K562 (cell line): ENCODE measurements around the gene METAP1. TPM values are rescaled to one million over a fixed set of nuclear protein-coding genes. Genes with fewer than 3 reads are reported as not detected.

ENCODE experiments used
- ATAC-seq: fragments of 200-7000 bp; cut with Tn5 transposase; 3 replicates; pipeline ENCODE4 v1.9.1; 2020; ENCODE audit warnings: moderate library complexity
- BruUV-seq: library from RNA; stranded (reverse); fragments of 400-500 nt; replicated peaks from 2 replicates; lab custom pipeline; 2021; lab: Mats Ljungman, UMichigan
- CTCF ChIA-PET: fragments of 300-600 bp; formaldehyde crosslinking; extraction: SDS; loops from one replicate; lab custom pipeline; 2021; ENCODE audit warnings: low intra/inter-chr PET ratio; lab: Yijun Ruan, JAX
- POLR2A ChIA-PET: fragments of 300-600, 350-650 bp; sonication (Branson Sonifier 250); formaldehyde crosslinking; extraction: SDS; loops from one replicate; lab custom pipeline; 2021; ENCODE audit warnings: antibody characterized with exemption, inconsistent platforms; lab: Yijun Ruan, JAX
- DNase-seq, 4 experiments: peaks; one replicate each; pipeline versions ENCODE4 v3.0.0 to v3.0.0-alpha.2; 2011 to 2018; ENCODE audit warnings: low spot score in 3 of 4, mixed read lengths in 3 of 4; ENCODE audit errors: extremely low read depth in 1 of 4
- FAIRE-seq: peaks from 2 replicates; lab custom pipeline; 2011; peaks lifted over from hg19 to GRCh38; lab: Jason Lieb, UNC
- H2AFZ ChIP-seq: 2 replicates; pipeline ENCODE4 v1.6.0; 2011; ENCODE audit warnings: low read depth, low read length, control low read depth, inconsistent platforms
- H3K27ac ChIP-seq: fragments of 200-600 bp; 3 replicates; pipeline ENCODE4 v1.8.0; 2011; ENCODE audit warnings: low read depth, mild to moderate bottlenecking, control low read depth, inconsistent platforms, low read length, moderate library complexity, mixed read lengths; ENCODE audit errors: extremely low read depth
- H3K27me3 ChIP-seq, 2 experiments: fragments of 300-600 bp in 1 of 2; 2 replicates in 1 of 2; 3 replicates in 1 of 2; pipeline versions ENCODE4 v1.6.0 to v1.8.0; 2011; ENCODE audit warnings: inconsistent platforms in 2 of 2, low read length in 2 of 2, mild to moderate bottlenecking in 1 of 2, mixed read lengths in 1 of 2, moderate library complexity in 1 of 2; ENCODE audit not compliant: control insufficient read depth in 2 of 2, insufficient read depth in 2 of 2
- H3K36me3 ChIP-seq: fragments of 300-600 bp; 3 replicates; pipeline ENCODE4 v1.8.0; 2011; ENCODE audit warnings: mild to moderate bottlenecking, low read length, inconsistent platforms; ENCODE audit not compliant: control insufficient read depth, insufficient read depth
- H3K4me1 ChIP-seq, 2 experiments: fragments of 200-600 bp in 1 of 2; replicated peaks in 1 of 2; 2 replicates in 1 of 2; 3 replicates in 1 of 2; pipeline versions ENCODE4 v1.5.1 to v1.8.0; 2011; ENCODE audit warnings: inconsistent platforms in 2 of 2, low read length in 2 of 2, mild to moderate bottlenecking in 1 of 2, mixed read lengths in 1 of 2, moderate library complexity in 1 of 2; ENCODE audit not compliant: control insufficient read depth in 2 of 2, insufficient read depth in 2 of 2
- H3K4me2 ChIP-seq: 2 replicates; pipeline ENCODE4 v1.6.1; 2011; ENCODE audit warnings: low read length, control low read depth, inconsistent platforms, mixed read lengths; ENCODE audit not compliant: insufficient read depth
- H3K4me3 ChIP-seq: fragments of 200-600 bp; sonication (generic), shearing (Covaris generic); 2 replicates; pipeline ENCODE4 v1.5.1; 2016; ENCODE audit warnings: control low read depth, inconsistent platforms
- H3K79me2 ChIP-seq: fragments of 200-600 bp; 3 replicates; pipeline ENCODE4 v1.8.0; 2011; ENCODE audit warnings: low read length, inconsistent platforms; ENCODE audit not compliant: control insufficient read depth, insufficient read depth
- H3K9ac ChIP-seq, 2 experiments: 2 replicates each; pipeline versions ENCODE4 v1.6.0 to v1.6.1; 2011; ENCODE audit warnings: low read depth in 2 of 2, low read length in 2 of 2, control low read depth in 1 of 2, inconsistent platforms in 1 of 2, mild to moderate bottlenecking in 1 of 2, mixed read lengths in 1 of 2; ENCODE audit not compliant: insufficient read depth in 1 of 2
- H3K9me1 ChIP-seq: one replicate; pipeline ENCODE4 v1.6.0; 2011; ENCODE audit warnings: inconsistent platforms, mild to moderate bottlenecking, low read length, moderate library complexity; ENCODE audit not compliant: control insufficient read depth, insufficient read depth
- H3K9me3 ChIP-seq: replicated peaks from 2 replicates; pipeline ENCODE4 v1.5.1; 2011; ENCODE audit warnings: low read depth, low read length, inconsistent platforms; ENCODE audit not compliant: control insufficient read depth, insufficient read depth
- H4K20me1 ChIP-seq: replicated peaks from 2 replicates; pipeline ENCODE4 v1.6.1; 2011; ENCODE audit warnings: low read length, inconsistent platforms, mixed read lengths; ENCODE audit not compliant: control insufficient read depth, insufficient read depth
- C11orf30 ChIP-seq: fragments of 450-650 bp; IDR thresholded peaks from 2 replicates; pipeline ENCODE4 v1.6.1; 2016; ENCODE audit warnings: low read depth, mild to moderate bottlenecking
- CEBPB ChIP-seq: fragments of 450-650 bp; IDR thresholded peaks from 2 replicates; pipeline ENCODE4 v1.6.1; 2016; ENCODE audit warnings: missing genetic modification characterization, missing compliant biosample characterization
- ESRRB ChIP-seq: fragments of 250-450 bp; sonication (Bioruptor Pico); IDR thresholded peaks from 2 replicates; pipeline ENCODE4 v1.5.0; 2020; ENCODE audit warnings: mild to moderate bottlenecking, moderate library complexity, borderline replicate concordance
- GABPB2 ChIP-seq: fragments of 250-450 bp; sonication (Bioruptor Pico); conservative IDR thresholded peaks from 2 replicates; pipeline ENCODE4 v1.5.1; 2021; ENCODE audit warnings: mild to moderate bottlenecking
- PML ChIP-seq: IDR thresholded peaks from 2 replicates; pipeline ENCODE4 v1.6.1; 2012; ENCODE audit warnings: low read length, inconsistent platforms
- TRIM24 ChIP-seq, 2 experiments: fragments of 450-650 bp; IDR thresholded peaks; 2 replicates each; pipeline ENCODE4 v1.6.1; 2016
- ZNF316 ChIP-seq: fragments of 450-650 bp; IDR thresholded peaks from 2 replicates; pipeline ENCODE4 v1.6.1; 2016
- ZNF324 ChIP-seq: fragments of 250-450 bp; sonication (Bioruptor Pico); IDR thresholded peaks from 2 replicates; pipeline ENCODE4 v1.4.0; 2020; ENCODE audit warnings: mild to moderate bottlenecking
- ZNF699 ChIP-seq: fragments of 250-450 bp; sonication (Bioruptor Pico); IDR thresholded peaks from 2 replicates; pipeline ENCODE4 v1.8.0; 2021; ENCODE audit warnings: mild to moderate bottlenecking, moderate library complexity; ENCODE audit not compliant: insufficient replicate concordance
- WGBS: fragments of 100-300 bp; shearing (Covaris generic); methylation state at CpG from one replicate; pipeline ENCODE4 v1.1.6; 2016; ENCODE audit warnings: low coverage, mixed read lengths; ENCODE audit not compliant: insufficient coverage; ENCODE audit errors: missing lambda C conversion rate; 5-methylcytosine and 5-hydroxymethylcytosine counted together
- in situ Hi-C: fragments of 300-500 bp; cut with MboI; formaldehyde crosslinking; loops from 4 replicates; pipeline ENCODE4 v1.15.0; 2018; ENCODE audit warnings: inconsistent platforms, mixed read lengths
- intact Hi-C: fragments of 100-400 bp; cut with micrococcal nuclease; formaldehyde crosslinking; loops from 2 replicates; pipeline ENCODE4 v1.14.2; 2022
- polyA plus RNA-seq, 8 experiments: library from polyadenylated mRNA; depleted of rRNA in 4 of 8; stranded (reverse) in 5 of 8; unstranded in 3 of 8; fragments of >200 nt; fragmentation: Nextera tagmentation in 2 of 8; fragmentation: Illumina TruSeq in 1 of 8; extraction: Ambion mirVana in 2 of 8; extraction: Trizol in 1 of 8; gene quantifications; 2 replicates each; pipeline versions ENCODE4 v1.2.1 to v1.2.3, GENCODE V29; 2011 to 2014; ENCODE audit warnings: inconsistent platforms in 1 of 8, missing spikeins in 1 of 8
- total RNA-seq, 7 experiments: library from RNA; depleted of rRNA in 6 of 7; stranded (reverse); fragments of >200 nt in 6 of 7; fragmentation: Illumina TruSeq in 2 of 7; extraction: Trizol in 2 of 7; gene quantifications; 2 replicates each; pipeline versions ENCODE4 v1.2.1 to v1.2.3, GENCODE V29; 2011 to 2021; ENCODE audit warnings: low replicate concordance in 1 of 7
- TF ChIP-seq, protein P1 (sequence below): fragments of 250-450 bp; sonication (Bioruptor Pico); IDR thresholded peaks from 2 replicates; pipeline ENCODE4 v1.9.0; 2021; ENCODE audit warnings: mild to moderate bottlenecking
- TF ChIP-seq, protein P2 (sequence below): fragments of 450-650 bp; IDR thresholded peaks from 2 replicates; pipeline ENCODE4 v1.6.1; 2018; ENCODE audit warnings: mild to moderate bottlenecking, low read depth; ENCODE audit not compliant: partially characterized antibody

The METAP1 gene
- total and polyA plus RNA-seq, 9 of the 15 experiments (the other 6 are each of a cell fraction or from before 2014, with no cell fraction given) = 31.4 to 77.6 (median 59.5) TPM

DNA sequence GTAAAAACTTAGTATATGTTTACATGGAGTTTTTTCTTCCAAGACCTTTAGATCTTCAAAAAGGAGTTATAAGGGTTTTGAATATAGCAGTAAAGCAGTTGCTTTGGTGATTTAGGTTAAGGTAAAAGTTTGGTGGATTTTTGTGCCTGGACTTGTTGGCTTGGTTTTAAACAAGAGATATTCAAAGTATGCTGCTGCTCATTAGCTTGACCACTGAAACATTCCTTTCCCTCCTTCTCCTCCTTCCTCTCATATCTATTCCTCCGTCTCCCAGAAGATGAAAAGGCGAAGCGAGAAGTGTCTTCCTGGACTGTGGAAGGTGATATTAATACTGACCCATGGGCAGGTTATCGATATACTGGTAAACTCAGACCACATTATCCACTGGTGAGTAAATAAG, 38.4 kb downstream of the METAP1 start:
- Histone ChIP-seq H4K20me1 (0 out of 2 replicates have a peak, but pooled peaks cover 4% of the 10 kb centered on the region), H3K4me1 (peaks cover 0 to 15% of the 10 kb centered on the region in 2 experiments; a peak in 2 of 5 replicates), H3K9ac (no peak overlapping the region), H3K9me1 (no peaks in the 10 kb centered on the region), H3K27ac (no peak overlapping the region), H3K4me2 (no peak overlapping the region), H3K9me3 (peaks cover 4% of the 10 kb centered on the region; the same call in 1 of the 2 replicates), H3K36me3 (peaks cover 63% of the 10 kb centered on the region), H3K4me3 (no peak overlapping the region), H3K27me3 (no peaks in the 10 kb centered on the region), H3K79me2 (peaks cover 60% of the 10 kb centered on the region), H2AFZ (no peak overlapping the region)
- intact Hi-C loops (no loop called here), in situ Hi-C loops (no loop called here)
- no TSS peak for BruUV-seq
- FAIRE-seq = no peak
- no peak for DNase-seq
- ChIA-PET POLR2A (no interaction called here), CTCF (no interaction called here)
- 93% methylated on average over 4 of the region's 4 CpGs for WGBS
- TF ChIP-seq CEBPB = no peak
- TF ChIP-seq ESRRB (CRISPR knock-in tag) = no peak
- TF ChIP-seq, protein P1, sequence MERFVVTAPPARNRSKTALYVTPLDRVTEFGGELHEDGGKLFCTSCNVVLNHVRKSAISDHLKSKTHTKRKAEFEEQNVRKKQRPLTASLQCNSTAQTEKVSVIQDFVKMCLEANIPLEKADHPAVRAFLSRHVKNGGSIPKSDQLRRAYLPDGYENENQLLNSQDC = no peak
- no peak for TF ChIP-seq PML
- ATAC-seq = no peak

DNA sequence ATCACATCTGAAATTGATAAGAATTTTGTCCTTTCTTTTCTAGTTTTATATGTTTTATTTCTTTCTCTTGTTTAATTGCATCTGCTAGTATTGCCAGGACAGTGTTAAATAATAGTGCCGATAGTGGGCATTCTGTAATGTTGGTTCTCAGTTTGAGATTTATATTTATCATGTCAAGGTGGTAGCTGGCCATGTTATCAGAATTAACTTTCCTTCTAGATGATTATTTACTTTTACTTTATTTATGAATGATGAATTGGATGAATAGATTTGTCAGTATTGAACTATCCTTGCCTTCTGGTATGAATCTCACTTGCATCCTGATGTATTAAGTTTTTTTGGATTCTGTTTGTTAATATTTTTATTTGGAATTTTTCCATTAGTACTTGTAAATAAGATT, 42.7 kb downstream of the METAP1 start:
- H3K27me3 ChIP-seq = no peaks in the 10 kb centered on the region
- in situ Hi-C loops (no loop called here), intact Hi-C loops (no loop called here)
- peaks cover 52% of the 10 kb centered on the region for H3K36me3 ChIP-seq
- ChIA-PET POLR2A (no interaction called here), CTCF (no interaction called here)
- no peak overlapping the region for H3K4me3 ChIP-seq
- no peak for DNase-seq
- H3K9ac ChIP-seq = no peak overlapping the region
- no peaks in the 10 kb centered on the region for H4K20me1 ChIP-seq
- no TSS peak for BruUV-seq
- no peaks in the 10 kb centered on the region for H3K4me1 ChIP-seq
- no peak overlapping the region for H3K27ac ChIP-seq
- no peak overlapping the region for H3K4me2 ChIP-seq
- FAIRE-seq = no peak
- H3K9me3 ChIP-seq = peaks cover 4% of the 10 kb centered on the region; the same call in 1 of the 2 replicates
- TF ChIP-seq, protein P2, sequence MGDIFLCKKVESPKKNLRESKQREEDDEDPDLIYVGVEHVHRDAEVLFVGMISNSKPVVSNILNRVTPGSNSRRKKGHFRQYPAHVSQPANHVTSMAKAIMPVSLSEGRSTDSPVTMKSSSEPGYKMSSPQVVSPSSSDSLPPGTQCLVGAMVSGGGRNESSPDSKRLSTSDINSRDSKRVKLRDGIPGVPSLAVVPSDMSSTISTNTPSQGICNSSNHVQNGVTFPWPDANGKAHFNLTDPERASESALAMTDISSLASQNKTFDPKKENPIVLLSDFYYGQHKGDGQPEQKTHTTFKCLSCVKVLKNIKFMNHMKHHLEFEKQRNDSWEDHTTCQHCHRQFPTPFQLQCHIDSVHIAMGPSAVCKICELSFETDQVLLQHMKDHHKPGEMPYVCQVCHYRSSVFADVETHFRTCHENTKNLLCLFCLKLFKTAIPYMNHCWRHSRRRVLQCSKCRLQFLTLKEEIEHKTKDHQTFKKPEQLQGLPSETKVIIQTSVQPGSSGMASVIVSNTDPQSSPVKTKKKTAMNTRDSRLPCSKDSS = peak; percentile 51
- TF ChIP-seq C11orf30 (peak; percentile 21; the same call in 1 of the 2 replicates), GABPB2 (CRISPR knock-in tag) (no peak), TRIM24 (IDR thresholded peaks at IDR 0.05) (0 out of 4 replicates have a peak, but pooled peaks of 1 of the 2 experiments have one; percentile 15), ZNF316 (peak; percentile 54), ZNF324 (CRISPR knock-in tag) (peak; percentile 91), ZNF699 (CRISPR knock-in tag) (no peak)
- H3K79me2 ChIP-seq = peaks cover 18% of the 10 kb centered on the region; the same call in 2 of the 3 replicates
- no peak for ATAC-seq
- no peaks in the 10 kb centered on the region for H3K9me1 ChIP-seq
- H2AFZ ChIP-seq = no peak overlapping the region
- 100% methylated on average over 1 of the region's 1 CpG for WGBS
